Peyer's patch (tissue), 4 donors: Measurements from ENCODE around the gene MND1.

Experiments
- CTCF ChIP-seq, 6 experiments: fragments of 450-650 bp in 4 of 6; fragments of 200-600 bp in 2 of 6; sonication (generic) in 1 of 6; IDR thresholded peaks; one replicate each; pipeline ENCODE4 v1.5.1; 2017 to 2019; ENCODE audit warnings: antibody characterized with exemption in 6 of 6, mild to moderate bottlenecking in 3 of 6, moderate library complexity in 1 of 6
- POLR2A ChIP-seq, 2 donors: fragments of 450-650 bp; IDR thresholded peaks; one replicate each; pipeline ENCODE4 v1.5.1; 2017; ENCODE audit warnings: antibody characterized with exemption in 2 of 2, mild to moderate bottlenecking in 2 of 2, moderate library complexity in 2 of 2

GRCh38 chr4:153310793-153311192 lies 33.7 kb upstream of the MND1 start:
- TF ChIP-seq CTCF (IDR thresholded peaks at IDR 0.05): no peak
- TF ChIP-seq POLR2A (IDR thresholded peaks at IDR 0.05): no peak
